Head of caudate nucleus (tissue), 42 donors: ENCODE data around the gene CNGA1.
"Not testable (repeated sequence)": the region's sequence is repeated elsewhere in the genome, so short reads cannot be mapped to it uniquely, and the experiment has no call there.

Experiments
- DNase-seq, 42 donors: peaks; one replicate each; pipeline versions ENCODE4 v3.0.0 to v3.0.0-alpha.2; 2020 to 2021; ENCODE audit warnings: mixed read lengths in 7 of 42
- intact Hi-C: fragments of 100-400 bp; cut with DNase I; formaldehyde crosslinking; loops from one replicate; pipeline ENCODE4 v1.15.0; 2022

The CNGA1 gene

GRCh38 chr4:47992475-47992874 lies 24.0 kb downstream of the CNGA1 start:
- intact Hi-C loops, DNase-seq: not testable (repeated sequence)

- no peak for DNase-seq
- intact Hi-C loops = no loop called here
Measured at GRCh38 chr4:47990145-47990544, 26.3 kb downstream of the CNGA1 start.

GRCh38 chr4:47974566-47974965 lies 41.9 kb downstream of the CNGA1 start:
- DNase-seq = no peak
- intact Hi-C loops = no loop called here

GRCh38 chr4:47972721-47973120 lies 43.8 kb downstream of the CNGA1 start:
- DNase-seq = no peak
- intact Hi-C loops = no loop called here

GRCh38 chr4:47972181-47972580 lies 44.3 kb downstream of the CNGA1 start:
- peak in 3 of 42 donors; percentile 2 to 13 (median 8) for DNase-seq
- intact Hi-C loops = no loop called here

GRCh38 chr4:47968847-47969246 lies 47.6 kb downstream of the CNGA1 start:
- DNase-seq = no peak
- intact Hi-C loops = no loop called here

- DNase-seq = no peak
- intact Hi-C loops = no loop called here
Measured at GRCh38 chr4:47954677-47955076, 61.8 kb downstream of the CNGA1 start.

- intact Hi-C loops = no loop called here
- no peak for DNase-seq
Measured at GRCh38 chr4:47954245-47954644, 62.2 kb downstream of the CNGA1 start.

- intact Hi-C loops = no loop called here
- DNase-seq = no peak
Measured at GRCh38 chr4:47945930-47946726, 70.4 kb downstream of the CNGA1 start.

- intact Hi-C loops = no loop called here
- DNase-seq = no peak
Measured at GRCh38 chr4:47942081-47942819, 74.2 kb downstream of the CNGA1 start.

GRCh38 chr4:47939456-47939855 lies 77.0 kb downstream of the CNGA1 start:
- intact Hi-C loops = no loop called here
- DNase-seq = no peak

- no peak for DNase-seq
- intact Hi-C loops = no loop called here
Measured at GRCh38 chr4:47936336-47936735, 80.1 kb downstream of the CNGA1 start.

- intact Hi-C loops = no loop called here
- peak in 1 of 42 donors; percentile 9 for DNase-seq
Measured at GRCh38 chr4:47933840-47934239, 82.6 kb downstream of the CNGA1 start.

- no peak for DNase-seq
- intact Hi-C loops = no loop called here
Measured at GRCh38 chr4:47930971-47931804, 85.3 kb downstream of the CNGA1 start.

GRCh38 chr4:47929682-47930201 lies 86.7 kb downstream of the CNGA1 start:
- no peak for DNase-seq
- intact Hi-C loops = no loop called here

GRCh38 chr4:47926667-47927258 lies 89.7 kb downstream of the CNGA1 start:
- intact Hi-C loops = no loop called here
- DNase-seq = peak in 41 of 42 donors; percentile 10 to 79 (median 56)

GRCh38 chr4:47923261-47923608 lies 93.2 kb downstream of the CNGA1 start:
- DNase-seq, intact Hi-C loops: not testable (repeated sequence)

GRCh38 chr4:47922436-47923260 lies 93.8 kb downstream of the CNGA1 start:
- intact Hi-C loops, DNase-seq: not testable (repeated sequence)
